Measurements from ENCODE around the gene IGSF9B. TPM values are rescaled to one million over a fixed set of nuclear protein-coding genes. Genes with fewer than 3 reads are reported as not detected.
A peak's percentile ranks its signal among the peaks of the same experiment; 100 is the strongest.

The IGSF9B gene
- total RNA-seq, 1 donor from 2014 or later, result 73.6 TPM

DNA sequence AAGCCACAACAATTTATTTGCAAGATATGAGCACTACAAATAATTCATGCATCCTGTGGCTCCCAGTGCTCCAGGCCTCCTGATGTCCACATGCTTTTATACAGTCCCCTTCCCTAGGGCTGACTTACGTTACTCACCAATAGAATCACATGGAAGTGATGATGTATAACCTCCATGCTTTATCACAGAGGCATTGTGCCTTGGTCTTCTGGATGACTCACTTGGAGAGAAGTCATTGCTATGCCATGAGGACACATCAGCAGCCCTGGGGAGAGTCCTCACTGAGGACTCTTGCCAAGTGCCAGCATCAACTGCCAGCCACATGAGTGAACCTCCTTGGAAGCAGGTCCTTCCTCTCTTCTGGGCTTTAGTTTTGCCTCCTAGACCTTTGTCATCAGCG is 22.0 kb upstream of the IGSF9B start:
- no peak overlapping the region for H3K27ac Mint-ChIP-seq
- intact Hi-C loops (cut with micrococcal nuclease), result no loop called here
- H3K4me1 Mint-ChIP-seq (ENCODE audit: low read depth), result no peaks in the 10 kb centered on the region
- peaks cover 11% of the 10 kb centered on the region for H3K27me3 Mint-ChIP-seq (ENCODE audit: insufficient read depth)
- H3K36me3 Mint-ChIP-seq (ENCODE audit: low read depth), result no peaks in the 10 kb centered on the region
- H3K4me3 Mint-ChIP-seq, result no peak overlapping the region
- H3K9me3 Mint-ChIP-seq, result no peaks in the 10 kb centered on the region
- no peak for DNase-seq (ENCODE audit: low spot score)

DNA sequence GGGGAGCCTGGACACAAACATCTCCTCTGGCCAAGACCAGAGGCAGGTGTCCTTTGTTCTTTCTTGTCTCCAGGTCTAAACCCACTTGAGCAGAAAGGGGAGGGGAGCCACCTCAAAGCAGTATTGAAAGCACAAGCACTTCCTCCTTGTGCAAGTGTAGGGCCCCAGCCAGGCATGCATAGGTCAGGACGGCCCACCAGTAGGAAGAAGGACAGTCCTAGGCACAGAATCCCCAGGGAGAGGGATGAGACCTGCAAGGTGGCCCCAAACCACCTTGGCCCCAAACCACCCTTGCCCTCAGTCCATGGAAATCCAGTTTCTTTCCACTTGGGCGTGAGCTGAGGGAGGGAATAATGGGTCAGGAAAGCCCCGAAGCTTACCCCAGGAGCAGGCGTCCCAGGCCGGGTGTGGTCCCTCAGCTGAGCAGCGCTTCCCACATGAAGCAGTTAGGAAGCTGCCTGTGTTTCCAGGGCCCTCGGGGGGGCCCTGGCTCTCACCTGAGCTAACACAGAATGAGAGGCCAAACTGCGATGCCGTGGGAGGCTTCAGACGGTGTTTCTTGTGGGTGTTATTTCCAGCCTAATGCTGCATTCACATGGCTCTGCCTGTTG is 20.4 kb upstream of the IGSF9B start:
- Mint-ChIP-seq H3K4me1 (ENCODE audit: low read depth) (no peaks in the 10 kb centered on the region), H3K36me3 (ENCODE audit: low read depth) (no peaks in the 10 kb centered on the region)

DNA sequence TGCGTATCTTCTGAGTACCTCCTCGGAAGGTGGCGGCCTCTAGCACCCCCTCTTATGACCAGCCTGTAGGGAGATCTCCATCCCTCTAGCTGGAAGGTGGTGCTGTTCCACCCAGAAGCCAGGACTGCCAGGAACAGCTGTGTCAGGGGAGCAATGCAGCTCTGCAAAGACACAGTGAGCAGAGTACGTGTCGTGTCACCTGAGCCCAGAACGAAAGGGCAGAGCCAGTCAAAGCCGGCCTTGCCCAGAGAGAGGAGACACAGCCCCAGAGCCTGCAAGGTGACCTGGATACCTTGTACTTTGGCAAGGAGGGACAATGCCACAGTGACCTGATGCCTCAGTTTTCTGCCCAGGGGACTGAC is 18.7 kb upstream of the IGSF9B start:
- no peak overlapping the region for H3K27ac Mint-ChIP-seq
- H3K36me3 Mint-ChIP-seq (ENCODE audit: low read depth), result no peaks in the 10 kb centered on the region
- no peaks in the 10 kb centered on the region for H3K4me1 Mint-ChIP-seq (ENCODE audit: low read depth)
- H3K4me3 Mint-ChIP-seq, result no peak overlapping the region
- H3K27me3 Mint-ChIP-seq (ENCODE audit: insufficient read depth), result peaks cover 21% of the 10 kb centered on the region
- H3K9me3 Mint-ChIP-seq, result no peaks in the 10 kb centered on the region
- DNase-seq (ENCODE audit: low spot score), result no peak
- intact Hi-C loops (cut with micrococcal nuclease), result no loop called here

More for the DNA sequence above, 20.4 kb upstream of the IGSF9B start:
- Mint-ChIP-seq H3K4me3 (no peak overlapping the region), H3K9me3 (no peaks in the 10 kb centered on the region), H3K27me3 (ENCODE audit: insufficient read depth) (peaks cover 18% of the 10 kb centered on the region), H3K27ac (no peak overlapping the region)
- no peak for DNase-seq (ENCODE audit: low spot score)
- intact Hi-C loops (cut with micrococcal nuclease), result no loop called here

GRCh38 chr11:133974836-133975487 is 18.2 kb upstream of the IGSF9B start:
- H3K27me3 Mint-ChIP-seq (ENCODE audit: insufficient read depth), result peaks cover 24% of the 10 kb centered on the region
- no peak overlapping the region for H3K27ac Mint-ChIP-seq
- DNase-seq (ENCODE audit: low spot score), result no peak
- H3K36me3 Mint-ChIP-seq (ENCODE audit: low read depth), result no peaks in the 10 kb centered on the region
- no peaks in the 10 kb centered on the region for H3K4me1 Mint-ChIP-seq (ENCODE audit: low read depth)
- H3K9me3 Mint-ChIP-seq, result no peaks in the 10 kb centered on the region
- intact Hi-C loops (cut with micrococcal nuclease), result no loop called here
- no peak overlapping the region for H3K4me3 Mint-ChIP-seq

GRCh38 chr11:133971881-133972280 is 15.1 kb upstream of the IGSF9B start:
- no peaks in the 10 kb centered on the region for H3K9me3 Mint-ChIP-seq
- peaks cover 2% of the 10 kb centered on the region for H3K36me3 Mint-ChIP-seq (ENCODE audit: low read depth)
- peaks cover 15% of the 10 kb centered on the region for H3K4me1 Mint-ChIP-seq (ENCODE audit: low read depth)
- intact Hi-C loops (cut with micrococcal nuclease), result no loop called here
- no peak for DNase-seq (ENCODE audit: low spot score)
- H3K27me3 Mint-ChIP-seq (ENCODE audit: insufficient read depth), result peaks cover 28% of the 10 kb centered on the region
- H3K27ac Mint-ChIP-seq, result no peak overlapping the region
- no peak overlapping the region for H3K4me3 Mint-ChIP-seq

GRCh38 chr11:133969112-133969511 is 12.3 kb upstream of the IGSF9B start:
- intact Hi-C loops (cut with micrococcal nuclease), result no loop called here
- peaks cover 2% of the 10 kb centered on the region for H3K36me3 Mint-ChIP-seq (ENCODE audit: low read depth)
- no peak overlapping the region for H3K4me3 Mint-ChIP-seq
- H3K27me3 Mint-ChIP-seq (ENCODE audit: insufficient read depth), result peaks cover 34% of the 10 kb centered on the region
- no peak for DNase-seq (ENCODE audit: low spot score)
- H3K27ac Mint-ChIP-seq, result no peak overlapping the region
- peaks cover 15% of the 10 kb centered on the region for H3K4me1 Mint-ChIP-seq (ENCODE audit: low read depth)
- no peaks in the 10 kb centered on the region for H3K9me3 Mint-ChIP-seq

GRCh38 chr11:133968300-133968699 is 11.5 kb upstream of the IGSF9B start:
- H3K27me3 Mint-ChIP-seq (ENCODE audit: insufficient read depth), result peaks cover 29% of the 10 kb centered on the region
- intact Hi-C loops (cut with micrococcal nuclease), result no loop called here
- no peak overlapping the region for H3K27ac Mint-ChIP-seq
- H3K4me3 Mint-ChIP-seq, result no peak overlapping the region
- H3K4me1 Mint-ChIP-seq (ENCODE audit: low read depth), result peaks cover 15% of the 10 kb centered on the region
- H3K9me3 Mint-ChIP-seq, result no peaks in the 10 kb centered on the region
- no peak for DNase-seq (ENCODE audit: low spot score)
- H3K36me3 Mint-ChIP-seq (ENCODE audit: low read depth), result peaks cover 2% of the 10 kb centered on the region

GRCh38 chr11:133967599-133968238 is 11.0 kb upstream of the IGSF9B start:
- H3K36me3 Mint-ChIP-seq (ENCODE audit: low read depth), result peaks cover 2% of the 10 kb centered on the region
- peaks cover 15% of the 10 kb centered on the region for H3K4me1 Mint-ChIP-seq (ENCODE audit: low read depth)
- peaks cover 33% of the 10 kb centered on the region for H3K27me3 Mint-ChIP-seq (ENCODE audit: insufficient read depth)
- DNase-seq (ENCODE audit: low spot score), result no peak
- H3K9me3 Mint-ChIP-seq, result no peaks in the 10 kb centered on the region
- intact Hi-C loops (cut with micrococcal nuclease), result loop anchor here (1.0 kb wide), 1 partner anchor 10 kb away; no protein-coding TSS in a partner anchor
- H3K4me3 Mint-ChIP-seq, result peak overlapping the region; percentile 86
- H3K27ac Mint-ChIP-seq, result peak overlapping the region; percentile 86

GRCh38 chr11:133966921-133967598 is 10.3 kb upstream of the IGSF9B start:
- Mint-ChIP-seq H3K36me3 (ENCODE audit: low read depth) (peaks cover 2% of the 10 kb centered on the region), H3K27ac (peak overlapping the region; percentile 86), H3K4me1 (ENCODE audit: low read depth) (peaks cover 15% of the 10 kb centered on the region), H3K4me3 (peak overlapping the region; percentile 86), H3K27me3 (ENCODE audit: insufficient read depth) (peaks cover 27% of the 10 kb centered on the region), H3K9me3 (no peaks in the 10 kb centered on the region)
- peak; percentile 58 for DNase-seq (ENCODE audit: low spot score)
- intact Hi-C loops (cut with micrococcal nuclease), result loop anchor here (1.0 kb wide), 1 partner anchor 10 kb away; no protein-coding TSS in a partner anchor

GRCh38 chr11:133966172-133966651 is 9.4 kb upstream of the IGSF9B start:
- intact Hi-C loops (cut with micrococcal nuclease), result no loop called here
- Mint-ChIP-seq H3K36me3 (ENCODE audit: low read depth) (peaks cover 2% of the 10 kb centered on the region), H3K4me3 (no peak overlapping the region), H3K9me3 (no peaks in the 10 kb centered on the region), H3K4me1 (ENCODE audit: low read depth) (peaks cover 15% of the 10 kb centered on the region), H3K27me3 (ENCODE audit: insufficient read depth) (peaks cover 23% of the 10 kb centered on the region), H3K27ac (peak overlapping the region; percentile 46)
- no peak for DNase-seq (ENCODE audit: low spot score)

DNA sequence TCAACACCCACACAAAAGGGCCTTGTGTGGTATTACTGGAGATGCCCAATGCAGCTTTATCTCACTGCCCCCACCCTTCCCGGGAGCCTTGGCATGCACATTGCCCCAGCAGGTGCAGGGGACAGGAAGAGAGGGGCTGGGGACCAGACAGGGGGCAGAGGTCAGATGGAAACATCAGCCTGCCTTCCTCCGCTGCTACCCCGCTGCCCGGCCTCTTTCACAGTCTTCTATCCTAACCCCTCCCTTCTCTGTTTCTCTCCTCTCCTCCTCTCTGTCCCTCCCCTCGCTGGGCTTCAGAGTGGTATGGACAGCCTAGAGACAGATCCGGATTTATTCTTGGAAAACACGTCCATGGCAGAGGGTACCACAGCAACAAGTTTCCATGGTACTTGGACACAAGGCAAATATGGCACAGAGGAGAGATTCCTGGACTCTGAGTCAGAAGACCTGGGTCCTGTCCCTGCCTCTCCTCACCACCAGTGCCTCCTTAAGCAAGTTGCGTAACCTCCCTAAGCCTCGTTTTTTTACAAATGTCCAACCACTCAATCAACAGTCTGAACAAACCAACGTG is 8.3 kb upstream of the IGSF9B start:
- intact Hi-C loops (cut with micrococcal nuclease), result no loop called here
- no peak overlapping the region for H3K27ac Mint-ChIP-seq
- DNase-seq (ENCODE audit: low spot score), result no peak
- H3K36me3 Mint-ChIP-seq (ENCODE audit: low read depth), result peaks cover 2% of the 10 kb centered on the region
- peaks cover 19% of the 10 kb centered on the region for H3K27me3 Mint-ChIP-seq (ENCODE audit: insufficient read depth)
- H3K4me1 Mint-ChIP-seq (ENCODE audit: low read depth), result peaks cover 15% of the 10 kb centered on the region
- no peaks in the 10 kb centered on the region for H3K9me3 Mint-ChIP-seq
- H3K4me3 Mint-ChIP-seq, result no peak overlapping the region

DNA sequence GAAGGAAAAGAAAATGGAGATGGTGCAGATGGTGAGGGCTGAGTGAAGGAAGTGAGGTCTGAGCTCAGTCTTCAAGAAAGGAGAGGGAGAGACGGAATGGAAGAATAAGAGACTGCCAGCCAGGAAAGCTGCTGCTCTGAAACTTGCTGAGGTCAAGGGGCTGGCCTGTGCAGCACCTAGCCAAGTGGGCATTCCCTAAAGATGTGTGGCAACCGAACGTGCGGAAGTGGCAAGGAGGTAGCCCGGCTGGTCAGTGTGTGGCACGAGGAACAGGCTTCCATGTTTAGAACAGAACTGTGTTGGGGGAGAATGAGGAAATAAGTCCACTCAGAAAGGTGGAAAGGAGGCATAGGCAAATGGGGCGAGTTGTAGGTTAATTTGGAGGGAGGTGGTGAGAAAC is 7.6 kb upstream of the IGSF9B start:
- no peak overlapping the region for H3K4me3 Mint-ChIP-seq
- intact Hi-C loops (cut with micrococcal nuclease), result no loop called here
- H3K27me3 Mint-ChIP-seq (ENCODE audit: insufficient read depth), result peaks cover 21% of the 10 kb centered on the region
- no peak for DNase-seq (ENCODE audit: low spot score)
- peaks cover 2% of the 10 kb centered on the region for H3K36me3 Mint-ChIP-seq (ENCODE audit: low read depth)
- H3K9me3 Mint-ChIP-seq, result no peaks in the 10 kb centered on the region
- peaks cover 15% of the 10 kb centered on the region for H3K4me1 Mint-ChIP-seq (ENCODE audit: low read depth)
- no peak overlapping the region for H3K27ac Mint-ChIP-seq

Measured in activated T-helper 1 cell treated with anti-CD3 and anti-CD28 coated beads, Interleukin-12 subunit alpha, Interleukin-12 subunit beta, Interleukin-2, Interleukin-4 antibody, amounts not matched to agents 30 ng/mL and 10 ng/mL and 1 ng/mL, durations not matched to agents 14 hours and 24 hours and 36 hours (primary cell).